Brain microvascular endothelial cell (primary cell): ENCODE data around the gene HOXB8.

Source experiments
- DNase-seq: peaks from one replicate; pipeline ENCODE4 v3.0.0-alpha.2; 2020
- H3K27ac ChIP-seq: fragments of 250-450 bp; sonication (Bioruptor Pico); 2 replicates; pipeline ENCODE4 v1.5.1; 2020; ENCODE audit warnings: mild to moderate bottlenecking, moderate library complexity
- H3K27me3 ChIP-seq: fragments of 250-450 bp; sonication (Bioruptor Pico); replicated peaks from 2 replicates; pipeline ENCODE4 v1.5.1; 2020; ENCODE audit warnings: mild to moderate bottlenecking
- H3K36me3 ChIP-seq: fragments of 250-450 bp; sonication (Bioruptor Pico); replicated peaks from 2 replicates; pipeline ENCODE4 v1.5.1; 2020; ENCODE audit warnings: mild to moderate bottlenecking
- H3K4me3 ChIP-seq: 2 replicates; pipeline ENCODE4 v1.5.1; 2011; ENCODE audit warnings: low read depth, mild to moderate bottlenecking, control low read depth, low read length, moderate library complexity
- CTCF ChIP-seq: IDR thresholded peaks from 2 replicates; pipeline ENCODE4 v1.5.1; 2011; ENCODE audit warnings: low read depth, mild to moderate bottlenecking, moderate library complexity, low read length, control low read depth, inconsistent platforms; ENCODE audit errors: missing control alignments
- in situ Hi-C: cut with HindIII; loops from 2 replicates; pipeline ENCODE4 v1.10.0; 2017; ENCODE audit warnings: low sequenced_read_pairs, low pct_ligation_motif_present

HOXB8 gene

GRCh38 chr17:48595278-48595999 lies 19.7 kb downstream of the HOXB8 start:
- in situ Hi-C loops: no loop called here
- no peak overlapping the region for H3K27ac ChIP-seq
- H3K36me3 ChIP-seq: no peaks in the 10 kb centered on the region
- peaks cover 95% of the 10 kb centered on the region for H3K27me3 ChIP-seq
- no peak for TF ChIP-seq CTCF
- no peak overlapping the region for H3K4me3 ChIP-seq
- DNase-seq: no peak

GRCh38 chr17:48594538-48595277 lies 20.4 kb downstream of the HOXB8 start:
- no peak for TF ChIP-seq CTCF

GRCh38 chr17:48593840-48594537 lies 21.1 kb downstream of the HOXB8 start:
- Histone ChIP-seq H3K27me3 (peaks cover 95% of the 10 kb centered on the region), H3K27ac (no peak overlapping the region), H3K36me3 (no peaks in the 10 kb centered on the region), H3K4me3 (peak overlapping the region; percentile 58)
- DNase-seq: peak; percentile 38
- in situ Hi-C loops: no loop called here
- peak; percentile 77 for TF ChIP-seq CTCF

More at GRCh38 chr17:48594538-48595277, 20.4 kb downstream of the HOXB8 start:
- Histone ChIP-seq H3K27me3 (peaks cover 95% of the 10 kb centered on the region), H3K4me3 (no peak overlapping the region), H3K27ac (no peak overlapping the region), H3K36me3 (no peaks in the 10 kb centered on the region)
- no peak for DNase-seq
- in situ Hi-C loops: no loop called here

- Histone ChIP-seq H3K36me3 (no peaks in the 10 kb centered on the region), H3K27ac (no peak within 1 kb of the TSS), H3K4me3 (peak within 1 kb of the TSS; percentile 58), H3K27me3 (peaks cover 95% of the 10 kb centered on the region)
- DNase-seq: no peak
- TF ChIP-seq CTCF: no peak
- in situ Hi-C loops: no loop called here
Observed at GRCh38 chr17:48593126-48593829, 21.8 kb downstream of the HOXB8 start, which contains the start of gene HOXB5. Gene HOXB5 (minus strand): TSS chr17:48593779. CDS start chr17:48593682, 97 bp downstream.

- no peak for DNase-seq
- no peak for TF ChIP-seq CTCF
- in situ Hi-C loops: no loop called here
- Histone ChIP-seq H3K36me3 (no peaks in the 10 kb centered on the region), H3K27me3 (peaks cover 95% of the 10 kb centered on the region), H3K27ac (no peak overlapping the region), H3K4me3 (peak overlapping the region; percentile 58)
Observed at GRCh38 chr17:48592577-48592976, 22.5 kb downstream of the HOXB8 start.
